ENCODE results near the gene POR.
A peak's percentile ranks its signal among the peaks of the same experiment; 100 is the strongest.

The POR gene

GRCh38 chr7:75993689-75994387 lies 78.9 kb downstream of the POR start:
- 0 out of 2 replicates have a peak, but pooled peaks cover 3% of the 10 kb centered on the region for H3F3A ChIP-seq (ENCODE audit: insufficient read depth, low read length)
- peak overlapping the region; percentile 87 for H3K4me3 ChIP-seq (ENCODE audit: low read length)
- H4K20me1 ChIP-seq (ENCODE audit: insufficient read depth, low read length): no peaks in the 10 kb centered on the region
- H3K36me3 ChIP-seq (replicated peaks; ENCODE audit: insufficient read depth, low read length): no peaks in the 10 kb centered on the region
- H3K27me3 ChIP-seq (replicated peaks; ENCODE audit: insufficient read depth, low read length): no peaks in the 10 kb centered on the region
- peak overlapping the region; percentile 87 for H2AFZ ChIP-seq (ENCODE audit: low read length)
- no peaks in the 10 kb centered on the region for H3K4me1 ChIP-seq (ENCODE audit: low read length)
- no peaks in the 10 kb centered on the region for H3K9me3 ChIP-seq (replicated peaks; ENCODE audit: insufficient read depth, low read length)
- H3K9me2 ChIP-seq (replicated peaks; ENCODE audit: insufficient read depth, low read length): no peaks in the 10 kb centered on the region
- H3K4me2 ChIP-seq (ENCODE audit: low read depth, low read length): peak overlapping the region; percentile 92
- DNase-seq: no peak
- H3K79me2 ChIP-seq (ENCODE audit: low read length): no peaks in the 10 kb centered on the region
- H3K9ac ChIP-seq (ENCODE audit: low read length): peak overlapping the region; percentile 76
- no peak overlapping the region for H3K27ac ChIP-seq (ENCODE audit: low read length)
- TF ChIP-seq CTCF (IDR thresholded peaks at IDR 0.05; ENCODE audit: low read length) (no peak), EZH2phosphoT487 (IDR thresholded peaks at IDR 0.05; ENCODE audit: low read length) (no peak), EZH2 (optimal IDR thresholded peaks at IDR 0.05; ENCODE audit: low read depth, low read length) (no peak)

- Histone ChIP-seq H3K9me2 (replicated peaks; ENCODE audit: insufficient read depth, low read length) (no peaks in the 10 kb centered on the region), H3K9ac (ENCODE audit: low read length) (peak within 1 kb of the TSS; percentile 76), H3K4me1 (ENCODE audit: low read length) (no peaks in the 10 kb centered on the region), H2AFZ (ENCODE audit: low read length) (peak within 1 kb of the TSS; percentile 92), H3K4me3 (ENCODE audit: low read length) (peak within 1 kb of the TSS; percentile 87), H3F3A (ENCODE audit: insufficient read depth, low read length) (0 out of 2 replicates have a peak, but pooled peaks cover 3% of the 10 kb centered on the region), H4K20me1 (ENCODE audit: insufficient read depth, low read length) (no peaks in the 10 kb centered on the region), H3K79me2 (ENCODE audit: low read length) (no peaks in the 10 kb centered on the region), H3K27ac (ENCODE audit: low read length) (no peak within 1 kb of the TSS), H3K27me3 (replicated peaks; ENCODE audit: insufficient read depth, low read length) (no peaks in the 10 kb centered on the region), H3K4me2 (ENCODE audit: low read depth, low read length) (peak within 1 kb of the TSS; percentile 92), H3K9me3 (replicated peaks; ENCODE audit: insufficient read depth, low read length) (no peaks in the 10 kb centered on the region), H3K36me3 (replicated peaks; ENCODE audit: insufficient read depth, low read length) (no peaks in the 10 kb centered on the region)
- TF ChIP-seq EZH2 (optimal IDR thresholded peaks at IDR 0.05; ENCODE audit: low read depth, low read length): no peak
- no peak for TF ChIP-seq CTCF (IDR thresholded peaks at IDR 0.05; ENCODE audit: low read length)
- no peak for TF ChIP-seq EZH2phosphoT487 (IDR thresholded peaks at IDR 0.05; ENCODE audit: low read length)
- peak; percentile 89 for DNase-seq
These were observed 79.6 kb downstream of the POR start, which contains the start of gene TMEM120A for GRCh38 chr7:75994388-75995051. Gene TMEM120A (minus strand): TSS chr7:75994595. CDS start chr7:75994570, 25 bp downstream.

- peak overlapping the region; percentile 87 for H3K4me3 ChIP-seq (ENCODE audit: low read length)
- H3F3A ChIP-seq (ENCODE audit: insufficient read depth, low read length): no peaks in the 10 kb centered on the region
- peak overlapping the region; percentile 57; the same call in 1 of the 2 replicates for H3K9ac ChIP-seq (ENCODE audit: low read length)
- no peaks in the 10 kb centered on the region for H3K36me3 ChIP-seq (replicated peaks; ENCODE audit: insufficient read depth, low read length)
- no peaks in the 10 kb centered on the region for H3K27me3 ChIP-seq (replicated peaks; ENCODE audit: insufficient read depth, low read length)
- no peaks in the 10 kb centered on the region for H4K20me1 ChIP-seq (ENCODE audit: insufficient read depth, low read length)
- no peak for DNase-seq
- TF ChIP-seq EZH2 (optimal IDR thresholded peaks at IDR 0.05; ENCODE audit: low read depth, low read length): no peak
- no peak for TF ChIP-seq EZH2phosphoT487 (IDR thresholded peaks at IDR 0.05; ENCODE audit: low read length)
- no peak for TF ChIP-seq CTCF (IDR thresholded peaks at IDR 0.05; ENCODE audit: low read length)
- H3K4me1 ChIP-seq (ENCODE audit: low read length): no peaks in the 10 kb centered on the region
- H3K9me3 ChIP-seq (replicated peaks; ENCODE audit: insufficient read depth, low read length): no peaks in the 10 kb centered on the region
- H3K79me2 ChIP-seq (ENCODE audit: low read length): no peaks in the 10 kb centered on the region
- H3K27ac ChIP-seq (ENCODE audit: low read length): no peak overlapping the region
- no peaks in the 10 kb centered on the region for H3K9me2 ChIP-seq (replicated peaks; ENCODE audit: insufficient read depth, low read length)
- H3K4me2 ChIP-seq (ENCODE audit: low read depth, low read length): peak overlapping the region; percentile 92
- peak overlapping the region; percentile 92 for H2AFZ ChIP-seq (ENCODE audit: low read length)
These were observed 80.1 kb downstream of the POR start for GRCh38 chr7:75995052-75995471.
